Gastrocnemius medialis (tissue), 4 donors: ENCODE results near the gene KLHDC4.

Experiments
- CTCF ChIP-seq, 5 experiments: fragments of 450-650 bp in 3 of 5; fragments of 200-600 bp in 2 of 5; sonication (generic) in 2 of 5; IDR thresholded peaks in 4 of 5; conservative IDR thresholded peaks in 1 of 5; 1 replicate in 4 of 5; 2 replicates in 1 of 5; pipeline ENCODE4 v1.5.1; 2016 to 2019; ENCODE audit warnings: antibody characterized with exemption in 5 of 5, mild to moderate bottlenecking in 3 of 5, moderate library complexity in 3 of 5
- POLR2A ChIP-seq, 2 donors: fragments of 450-650 bp; IDR thresholded peaks; one replicate each; pipeline ENCODE4 v1.6.1; 2017; ENCODE audit warnings: antibody characterized with exemption in 2 of 2, mild to moderate bottlenecking in 2 of 2, moderate library complexity in 2 of 2

- TF ChIP-seq CTCF (IDR thresholded peaks at IDR 0.05 in 4 of 5, conservative IDR thresholded peaks at IDR 0.05 in 1 of 5) (no peak), POLR2A (IDR thresholded peaks at IDR 0.05) (no peak)
These were observed 76.6 kb downstream of the KLHDC4 start for GRCh38 chr16:87688876-87689815.
